ENCODE data around the gene PMS1. TPM values are rescaled to one million over a fixed set of nuclear protein-coding genes. Genes with fewer than 3 reads are reported as not detected.

The PMS1 gene
- total RNA-seq: 21.3 and 31.4 TPM in 2 replicates

DNA sequence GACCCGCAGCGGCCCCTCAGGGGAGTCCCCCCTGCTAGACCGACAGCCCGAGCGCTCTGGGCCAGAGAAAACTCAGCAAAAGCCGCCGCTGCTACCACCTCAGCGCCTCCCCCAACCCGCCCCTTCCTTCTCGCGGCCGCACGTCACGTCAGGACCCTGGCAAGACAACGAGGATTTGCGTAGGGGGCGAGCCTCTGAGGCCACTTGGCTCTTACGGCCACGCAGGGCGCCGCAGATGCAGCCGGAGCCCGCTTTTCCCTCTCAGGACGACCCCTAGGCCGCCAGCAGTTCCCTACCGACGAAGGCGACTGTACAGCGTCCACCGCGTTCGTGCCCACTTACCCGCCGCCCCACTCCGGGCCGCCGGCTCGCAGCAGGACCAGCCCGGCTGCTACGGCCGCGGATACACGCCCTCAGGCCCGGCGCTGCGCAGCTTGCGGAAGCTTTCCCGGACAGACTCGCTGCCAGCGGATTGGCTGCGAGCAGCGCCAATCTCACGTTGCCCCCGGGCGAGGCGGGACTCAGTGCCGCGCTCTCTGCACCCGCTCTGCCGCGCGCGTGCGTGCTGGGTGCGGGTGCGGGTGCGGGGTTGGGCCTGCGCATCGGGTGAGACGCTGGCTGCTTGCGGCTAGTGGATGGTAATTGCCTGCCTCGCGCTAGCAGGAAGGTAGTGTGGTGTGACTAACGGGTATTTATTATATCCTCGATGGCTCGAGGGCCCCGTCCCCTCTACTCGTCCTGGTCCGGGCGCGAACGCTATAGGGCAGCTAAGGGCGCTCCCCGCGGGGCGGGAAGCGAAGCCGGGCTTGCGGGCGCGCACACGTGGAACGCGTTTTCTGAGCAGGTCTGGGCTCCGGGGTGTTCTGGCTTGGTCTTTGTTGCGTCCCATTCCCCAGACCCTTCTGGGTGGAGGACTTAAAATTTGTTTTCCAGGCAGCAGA, at the start of gene PMS1, which contains the start of gene ORMDL1:
Gene PMS1 (plus strand): TSS at position 524 of the 941 bp plus-strand sequence. CDS start 7,360 bp downstream, outside the sequence.
Gene ORMDL1 (minus strand): TSS at position 413 of the 941 bp plus-strand sequence. CDS start 1,744 bp downstream, outside the sequence.

DNA sequence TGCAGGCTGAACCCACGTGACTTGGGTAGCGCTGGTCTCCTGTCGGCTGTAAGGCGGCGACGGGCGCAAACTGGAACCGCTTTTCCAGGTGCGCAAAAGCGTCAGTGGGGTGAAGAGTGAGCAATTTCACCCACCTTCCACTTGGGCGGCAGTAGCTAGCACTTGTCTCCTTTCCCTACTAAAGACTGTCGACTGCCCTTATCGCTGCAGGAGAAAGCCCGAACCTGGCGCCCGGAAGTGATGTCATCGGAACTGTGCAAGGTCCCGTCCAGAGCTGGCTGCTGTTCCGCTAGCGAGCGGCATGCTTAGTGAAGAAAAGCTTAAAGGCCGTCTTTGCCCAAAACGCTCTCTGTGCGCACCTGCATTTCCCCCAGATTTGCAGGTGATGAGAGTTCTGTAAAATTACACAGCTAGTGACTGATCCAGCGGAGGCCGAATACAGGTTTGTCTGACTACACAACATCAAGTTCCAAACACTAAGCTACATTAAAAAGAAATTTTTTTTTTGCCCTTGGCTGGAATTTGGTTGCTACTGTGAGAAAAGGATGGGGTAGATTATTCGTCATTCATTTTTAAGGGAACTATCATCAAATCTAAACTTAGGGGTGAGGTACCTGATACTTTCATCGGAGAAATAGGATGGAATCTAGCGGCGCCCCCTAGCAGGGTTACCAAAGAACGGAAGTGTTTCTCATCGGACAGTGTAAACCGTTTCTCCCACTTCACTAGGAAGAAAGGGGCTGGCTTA, 21.5 kb upstream of the PMS1 start, which contains the start of gene OSGEPL1:
Gene OSGEPL1 (minus strand): TSS at position 242 of the 748 bp plus-strand sequence. CDS start 1,152 bp downstream, outside the sequence.

Other genes starting within 250 kb of the PMS1 start
- 0.11 and 0.79 TPM in 2 replicates for gene SLC40A1, start 203.7 kb upstream of the PMS1 start, total RNA-seq
- gene ASNSD1, start 123.0 kb upstream of the PMS1 start, total RNA-seq: 42.0 and 47.2 TPM in 2 replicates
- gene ANKAR, start 109.8 kb upstream of the PMS1 start, total RNA-seq: 4.7 and 8.6 TPM in 2 replicates
- 5.5 and 7.9 TPM in 2 replicates for gene OSGEPL1, start 21.7 kb upstream of the PMS1 start, total RNA-seq
- 25.9 and 28.7 TPM in 2 replicates for gene ORMDL1, start 111 bp upstream of the PMS1 start, total RNA-seq